COR-L47 (cell line): ENCODE measurements around the gene DNAH6.

Experiments
- DNase-seq: peaks from one replicate; lab custom pipeline; 2025; lab: John Stamatoyannopoulos, UW

DNAH6 gene

DNA sequence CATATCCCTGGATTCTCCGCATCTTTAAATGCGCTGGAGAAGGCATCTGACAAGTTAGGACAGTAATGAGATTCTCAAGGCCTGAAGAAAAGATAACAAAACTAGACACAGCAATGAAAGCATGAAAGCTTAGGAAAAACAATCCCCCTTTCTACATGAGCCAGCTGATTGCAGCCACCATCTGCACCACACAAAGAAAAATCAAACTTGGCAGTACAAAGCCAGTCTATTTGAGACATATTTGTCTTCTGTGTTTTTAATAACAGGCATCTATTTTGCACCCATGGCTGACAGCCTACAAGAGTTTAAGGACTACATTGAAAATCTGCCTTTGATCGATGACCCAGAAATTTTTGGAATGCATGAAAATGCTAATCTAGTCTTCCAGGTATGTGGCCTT, 281.0 kb downstream of the DNAH6 start:
- no peak for DNase-seq

DNA sequence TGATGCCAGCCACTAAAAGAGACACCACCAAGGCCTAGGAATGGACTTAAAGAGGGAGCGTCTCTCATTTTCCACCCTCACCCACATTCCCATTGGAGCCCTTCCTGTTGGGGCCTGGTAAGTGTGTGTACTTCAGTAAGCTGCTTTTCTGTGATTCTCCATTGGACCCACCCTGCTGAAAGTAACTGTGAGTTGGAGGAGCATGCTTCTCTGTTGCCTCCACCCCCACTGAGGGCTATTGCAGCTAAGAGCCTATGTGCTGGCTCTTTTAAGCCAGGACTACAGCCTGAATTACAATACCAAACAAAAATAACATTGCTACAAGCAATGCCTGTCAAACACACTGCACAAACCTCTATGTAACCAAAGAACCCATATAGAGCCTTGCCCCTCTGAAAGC, 283.5 kb downstream of the DNAH6 start:
- no peak for DNase-seq

DNA sequence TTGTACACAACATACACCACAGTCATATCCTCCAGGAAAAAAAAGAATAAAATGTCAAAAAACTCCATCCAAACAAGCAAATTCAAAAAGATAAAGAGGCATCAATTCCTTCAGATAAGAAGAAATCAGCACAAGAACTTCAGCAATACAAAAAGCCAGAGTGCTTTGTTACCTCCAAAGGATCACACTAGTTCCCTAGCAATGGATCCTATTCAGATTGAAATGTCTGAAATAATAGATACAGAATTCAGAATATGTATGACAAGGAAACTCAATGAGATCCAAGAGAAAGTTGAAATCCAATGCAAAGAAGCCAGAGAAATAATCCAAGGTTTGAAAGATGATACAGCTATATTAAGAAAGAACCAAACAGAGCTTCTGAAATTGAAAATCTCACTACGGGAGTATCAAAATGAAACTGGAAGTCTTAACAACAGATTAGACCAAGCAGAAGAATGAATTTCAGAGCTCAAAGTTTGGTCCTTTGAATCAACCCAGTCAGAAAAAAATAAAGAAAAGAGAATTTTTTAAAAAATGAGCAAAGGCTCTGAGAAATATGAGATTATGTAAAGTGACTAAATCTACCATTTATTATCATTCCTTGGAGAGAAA, 284.0 kb downstream of the DNAH6 start:
- DNase-seq: no peak

DNA sequence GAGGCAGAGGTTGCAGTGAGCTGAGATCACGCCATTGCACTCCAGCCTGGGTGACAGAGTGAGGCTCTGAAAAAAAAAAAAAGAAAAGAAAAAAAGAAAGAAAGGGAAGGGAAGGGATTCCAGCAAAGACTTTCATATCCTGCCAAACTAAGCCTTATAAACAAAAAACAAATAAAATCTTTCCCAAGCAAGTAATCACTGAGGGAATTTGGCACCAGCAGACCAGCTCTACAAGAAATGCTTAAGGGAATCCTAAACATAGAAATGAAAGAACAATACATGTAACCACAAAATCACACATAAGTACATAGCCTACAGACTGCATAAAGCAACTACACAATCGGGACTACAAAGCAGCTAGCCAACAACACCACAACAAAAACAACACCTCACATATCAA, 285.5 kb downstream of the DNAH6 start:
- DNase-seq: no peak

DNA sequence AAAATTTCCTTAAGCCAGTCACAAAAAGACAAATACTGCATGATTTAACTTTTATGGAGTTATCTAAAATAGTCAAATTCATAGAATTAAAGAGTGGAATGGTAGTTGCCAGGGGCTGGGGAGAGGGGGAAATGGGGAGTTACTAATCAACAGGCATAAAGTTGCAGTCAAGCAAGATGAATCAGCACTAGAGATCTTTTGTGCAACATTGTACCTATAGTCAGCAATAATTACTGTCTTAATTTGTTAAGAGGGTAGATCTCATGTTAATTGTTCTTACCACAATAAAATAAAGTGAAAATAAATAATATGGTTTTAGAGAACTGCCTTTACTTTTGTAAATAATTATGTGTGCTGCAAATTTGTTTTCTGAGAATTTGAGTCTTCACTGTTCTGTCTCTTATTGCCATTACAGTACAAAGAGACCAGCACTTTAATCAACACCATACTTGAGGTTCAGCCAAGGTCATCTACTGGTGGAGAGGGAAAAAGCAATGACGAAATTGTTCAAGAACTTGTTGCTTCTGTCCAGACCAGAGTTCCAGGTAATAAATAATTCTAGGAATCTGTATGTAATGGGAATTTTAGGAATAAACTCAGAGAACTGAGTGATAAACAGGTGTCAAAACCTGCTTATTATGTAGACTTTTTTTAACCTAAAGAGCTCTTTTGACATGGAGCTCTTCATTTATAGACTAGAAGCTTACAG, 289.1 kb downstream of the DNAH6 start:
- DNase-seq: no peak

DNA sequence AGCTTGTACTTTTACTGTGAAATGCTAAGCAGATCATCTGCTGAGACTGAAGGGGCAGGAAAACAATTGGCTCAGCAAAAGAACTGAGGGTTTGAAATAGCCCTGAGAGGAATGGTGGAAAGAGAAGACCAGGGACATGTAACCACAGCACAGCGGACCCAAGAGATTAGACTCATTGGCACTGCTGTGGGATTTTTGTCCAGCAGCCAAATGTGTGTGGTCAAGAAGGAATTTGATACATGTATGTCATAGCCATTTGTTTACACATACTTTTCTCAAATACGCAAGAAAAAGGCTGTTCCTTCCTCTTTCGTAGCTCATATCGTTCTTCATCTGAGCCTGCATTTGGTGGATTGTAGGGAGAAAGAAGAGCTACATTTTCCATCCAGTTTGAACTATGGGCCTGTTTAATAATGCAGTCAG, 290.8 kb downstream of the DNAH6 start:
- DNase-seq: no peak

DNA sequence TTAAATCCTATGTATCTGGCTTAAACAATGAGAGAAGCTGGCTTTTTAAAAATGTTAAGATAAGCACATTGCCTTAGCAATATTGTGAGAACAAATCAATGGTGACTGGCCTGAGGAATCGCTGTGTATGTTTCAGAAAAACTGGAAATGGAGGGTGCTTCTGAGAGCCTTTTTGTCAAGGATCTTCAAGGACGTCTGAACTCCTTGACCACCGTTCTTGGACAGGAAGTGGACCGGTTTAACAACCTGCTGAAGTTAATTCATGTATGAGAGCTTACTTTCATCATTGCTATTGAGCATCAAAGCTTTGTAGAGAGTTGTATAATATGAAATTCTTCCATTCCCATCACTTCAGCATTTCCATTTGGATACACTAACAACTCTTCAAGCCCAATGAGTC, 292.0 kb downstream of the DNAH6 start:
- DNase-seq: no peak

DNA sequence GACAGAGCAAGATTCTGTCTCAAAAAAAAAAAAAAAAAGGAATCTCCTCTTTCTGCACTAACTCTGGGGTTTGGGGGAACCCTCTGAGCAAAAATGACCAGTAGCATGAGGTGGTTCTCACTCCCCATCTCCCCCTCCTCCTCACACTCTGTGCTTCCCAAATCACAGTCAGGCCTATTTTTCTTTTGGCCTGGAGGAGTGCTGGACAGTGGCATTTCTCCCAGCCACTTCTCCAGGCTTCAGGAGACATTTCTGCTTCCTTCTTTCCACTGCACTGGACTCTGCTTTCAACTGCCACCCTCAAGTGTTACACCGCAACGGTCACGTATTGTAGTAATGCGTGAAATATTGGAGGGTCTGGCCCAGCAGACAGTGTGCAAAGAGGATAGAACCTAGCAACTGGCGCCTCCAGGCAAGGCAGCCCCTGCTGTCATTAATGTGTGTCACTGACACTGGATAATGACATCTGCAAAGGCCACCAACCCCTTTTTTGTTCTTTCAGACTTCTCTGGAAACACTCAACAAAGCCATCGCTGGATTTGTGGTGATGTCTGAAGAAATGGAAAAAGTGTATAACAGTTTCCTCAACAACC, 295.6 kb downstream of the DNAH6 start:
- no peak for DNase-seq

DNA sequence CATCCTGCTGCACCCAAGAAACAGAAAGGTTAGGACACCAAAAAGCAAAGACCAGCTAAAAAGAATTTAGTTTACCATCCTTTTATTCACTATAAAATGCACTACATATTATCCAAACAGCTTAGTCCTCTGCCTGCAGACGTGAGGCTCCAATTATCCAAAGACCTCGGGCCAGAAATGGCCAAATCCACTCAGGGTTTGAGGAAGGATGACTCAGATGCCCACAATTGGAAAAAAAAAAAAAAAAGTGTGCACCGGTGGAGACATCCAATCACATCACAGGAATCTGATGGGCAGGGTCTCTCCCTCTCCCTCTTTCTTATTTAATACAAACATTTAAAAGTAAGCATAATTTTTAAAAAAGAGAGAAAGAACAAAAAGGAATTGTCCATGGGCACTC, 298.8 kb downstream of the DNAH6 start:
- no peak for DNase-seq

DNA sequence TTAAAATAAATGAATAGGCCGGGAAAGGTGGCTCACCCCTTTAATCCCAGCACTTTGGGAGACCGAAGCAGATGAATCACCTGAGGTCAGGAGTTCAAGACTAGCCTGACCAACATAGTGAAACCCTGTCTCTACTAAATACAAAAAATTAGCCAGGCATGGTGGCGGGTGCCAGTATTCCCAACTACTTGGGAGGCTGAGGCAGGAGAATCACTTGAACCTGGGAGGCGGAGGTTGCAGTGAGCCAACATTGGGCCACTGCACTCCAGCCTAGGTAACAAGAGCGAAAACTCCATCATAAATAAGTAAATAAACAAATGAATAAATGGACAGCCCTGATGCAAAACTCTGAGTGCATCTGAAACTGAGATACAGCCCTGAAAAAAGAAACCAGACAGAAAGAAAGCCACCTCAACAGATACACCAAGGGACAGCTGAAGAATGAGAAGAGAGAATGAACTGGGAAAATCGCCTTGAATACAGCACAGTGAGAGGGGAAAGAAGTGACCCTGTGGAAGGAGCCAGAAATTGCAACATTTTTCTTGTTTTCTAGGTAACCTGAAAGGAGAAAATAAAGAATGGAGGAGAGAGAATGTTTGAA, 300.2 kb downstream of the DNAH6 start:
- no peak for DNase-seq

DNA sequence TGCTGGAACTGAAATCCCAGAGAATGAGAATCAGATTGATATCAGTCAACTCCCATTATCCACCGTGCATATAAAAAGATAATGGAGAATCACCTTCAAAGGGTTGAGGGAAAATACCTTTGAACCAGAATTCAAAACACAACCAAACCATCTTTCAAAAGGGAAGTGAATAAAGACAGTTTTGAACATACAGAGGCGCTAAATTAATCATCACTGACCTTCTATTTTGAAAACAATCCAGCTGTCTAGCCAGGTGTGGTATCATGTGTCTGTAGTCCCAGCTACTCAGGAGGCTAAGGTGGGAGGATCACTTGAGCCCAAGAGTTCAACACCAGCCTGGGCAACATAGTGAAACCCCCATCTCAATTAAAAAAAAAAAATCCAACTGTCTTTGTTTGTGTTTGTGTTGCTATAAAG, 300.9 kb downstream of the DNAH6 start:
- DNase-seq: no peak

DNA sequence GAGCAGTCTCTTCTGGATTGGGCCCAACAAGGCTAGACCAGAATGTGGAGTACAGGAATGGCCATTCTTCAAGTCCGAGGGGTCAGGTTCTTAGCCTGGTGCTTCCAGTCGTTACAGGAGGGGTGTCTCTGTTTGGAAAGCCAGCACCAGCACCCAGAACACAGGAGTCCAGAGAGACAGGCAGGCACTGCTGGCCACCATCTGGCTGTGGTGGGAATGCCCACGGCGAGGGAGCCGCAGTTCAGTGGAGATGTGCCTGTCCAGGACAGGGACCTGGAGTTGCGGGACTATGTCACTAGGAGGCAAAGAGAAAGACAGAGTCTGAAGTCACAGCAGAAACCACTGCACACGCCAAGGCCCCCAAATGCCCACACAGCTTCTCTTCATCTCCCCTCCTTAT, 305.5 kb downstream of the DNAH6 start:
- no peak for DNase-seq

DNA sequence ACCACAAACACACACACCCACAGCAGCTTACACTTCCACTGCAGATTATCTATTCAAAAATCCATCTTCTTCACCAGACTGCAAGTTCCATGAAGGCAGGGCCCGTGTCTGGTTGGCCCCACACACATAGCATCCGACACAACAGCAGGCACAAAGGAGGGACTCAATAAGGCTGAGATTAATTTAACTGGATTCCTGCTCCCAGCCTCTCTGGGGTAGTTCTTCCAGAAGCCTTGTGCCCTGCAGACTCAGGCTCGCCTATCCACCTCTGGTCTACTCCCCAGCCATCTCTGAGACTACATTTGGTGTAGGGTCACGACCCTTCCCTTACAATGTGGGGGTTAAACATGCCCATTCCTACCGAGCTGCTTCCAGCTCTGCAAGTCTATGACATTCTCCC, 306.9 kb downstream of the DNAH6 start:
- no peak for DNase-seq

DNA sequence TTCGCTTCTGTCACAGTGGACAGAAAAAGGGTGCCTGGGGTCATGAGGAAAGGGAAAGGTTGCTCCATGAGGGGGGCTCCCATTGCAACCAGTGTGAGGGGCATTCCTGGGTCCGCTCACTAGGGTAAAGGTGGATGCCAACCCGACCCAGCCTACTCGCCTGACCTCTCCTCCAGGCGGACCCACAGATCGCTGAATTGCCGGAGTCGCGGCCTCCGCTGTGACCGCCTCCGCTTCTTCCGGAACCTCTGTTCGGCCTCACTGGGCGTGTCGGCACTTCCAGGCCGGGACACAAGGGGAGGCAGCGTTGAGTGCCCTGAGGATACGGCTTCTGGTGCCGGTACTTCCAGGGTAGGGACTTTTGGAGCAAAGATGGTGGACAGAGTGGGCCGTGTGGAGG, 307.5 kb downstream of the DNAH6 start:
- no peak for DNase-seq

DNA sequence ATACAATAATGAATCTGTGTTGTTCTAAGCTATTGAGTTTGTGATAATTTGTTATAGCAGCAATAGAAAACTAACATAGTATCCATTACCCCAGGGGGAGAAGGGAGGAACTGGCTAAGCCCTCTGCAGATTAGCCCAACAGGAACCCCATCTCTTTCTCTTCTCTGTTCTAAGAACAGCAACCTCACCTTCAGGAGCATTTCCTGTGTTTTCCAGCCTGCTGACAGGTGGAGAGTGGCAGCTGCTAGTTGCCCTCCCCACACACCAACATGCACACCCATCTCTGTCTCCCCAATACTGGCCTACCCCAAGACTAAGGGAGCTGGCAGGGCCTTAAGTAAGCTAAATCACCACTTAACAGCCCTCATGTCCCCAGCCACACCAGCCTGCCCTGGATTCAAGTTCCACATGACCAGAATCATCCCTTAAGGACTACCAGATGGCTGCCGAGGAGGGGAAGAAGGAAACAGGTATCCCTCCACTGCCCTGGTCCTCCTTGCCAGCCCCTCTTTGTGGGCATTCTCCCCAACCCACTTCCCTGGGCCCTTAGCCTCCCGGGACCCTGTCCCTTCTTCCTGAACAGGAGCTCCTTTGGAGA, 311.8 kb downstream of the DNAH6 start:
- no peak for DNase-seq

DNA sequence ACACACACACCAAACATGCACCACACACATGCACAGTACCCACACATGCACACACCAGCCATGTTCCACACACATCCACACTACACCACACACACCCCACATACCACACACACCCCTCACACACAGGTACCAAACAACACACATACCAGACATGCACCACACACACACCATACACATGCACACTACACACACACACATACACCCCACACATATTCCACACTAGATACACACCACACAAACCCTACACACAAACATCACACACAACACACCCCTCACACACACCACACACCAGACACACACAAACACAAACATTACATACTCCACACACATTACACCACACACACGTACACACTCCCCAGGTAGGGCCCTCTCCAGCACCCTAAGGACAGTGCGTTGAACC, 313.4 kb downstream of the DNAH6 start:
- no peak for DNase-seq

DNA sequence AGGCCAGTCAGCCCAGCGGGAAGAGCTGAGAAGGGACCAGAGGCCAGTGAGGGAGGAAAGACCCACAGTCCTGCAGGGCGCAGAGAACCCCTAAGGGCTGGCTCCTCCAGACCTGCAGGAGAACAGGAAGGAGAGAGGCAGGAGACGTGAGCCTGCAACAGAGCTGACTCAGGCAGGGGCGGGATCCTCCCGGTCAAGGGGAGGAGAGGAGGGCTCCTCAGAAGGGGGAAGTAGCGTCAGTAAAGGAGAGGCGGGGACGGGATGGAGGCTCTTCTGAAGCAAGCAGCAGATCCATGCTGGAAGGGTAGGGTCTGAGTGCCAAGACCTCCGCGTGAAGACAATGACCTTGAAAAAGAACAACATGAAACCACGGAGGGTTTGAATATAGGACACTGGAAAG, 313.8 kb downstream of the DNAH6 start:
- DNase-seq: no peak

DNA sequence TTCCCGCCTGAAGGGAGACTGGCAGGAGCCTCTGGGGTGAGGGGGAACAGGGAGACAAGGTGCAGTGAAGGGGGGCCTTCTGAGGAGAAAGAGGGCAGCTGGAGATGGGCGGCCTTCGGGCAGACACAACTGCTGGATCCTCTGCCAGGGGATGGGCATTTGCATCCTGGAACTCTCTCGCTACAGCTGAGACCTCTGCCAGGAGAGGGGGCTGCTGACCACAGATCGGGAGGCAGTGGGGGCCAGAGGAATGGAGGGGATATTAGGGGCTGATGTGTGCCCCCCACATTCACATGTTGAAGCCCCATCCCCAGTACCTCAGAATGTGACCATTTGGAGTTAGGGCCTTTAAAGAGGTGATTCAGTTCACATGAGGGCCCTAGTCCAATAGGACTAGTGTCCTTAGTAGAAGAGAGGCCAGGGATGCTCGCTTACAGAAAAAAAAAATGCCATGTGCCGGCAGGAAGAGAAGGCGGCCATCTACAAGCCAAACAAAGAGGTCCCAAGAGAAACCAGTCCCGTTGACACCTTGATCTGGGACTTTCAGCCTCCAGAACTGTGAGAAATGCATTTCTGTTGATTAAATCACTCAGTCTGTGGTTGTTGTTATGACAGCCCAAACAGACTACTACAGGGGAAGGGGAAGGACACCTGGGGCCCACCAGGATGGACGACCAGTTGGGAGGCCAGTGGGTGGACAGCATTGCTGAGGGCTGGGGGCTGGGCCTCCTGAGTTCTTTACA, 314.6 kb downstream of the DNAH6 start:
- DNase-seq: no peak

DNA sequence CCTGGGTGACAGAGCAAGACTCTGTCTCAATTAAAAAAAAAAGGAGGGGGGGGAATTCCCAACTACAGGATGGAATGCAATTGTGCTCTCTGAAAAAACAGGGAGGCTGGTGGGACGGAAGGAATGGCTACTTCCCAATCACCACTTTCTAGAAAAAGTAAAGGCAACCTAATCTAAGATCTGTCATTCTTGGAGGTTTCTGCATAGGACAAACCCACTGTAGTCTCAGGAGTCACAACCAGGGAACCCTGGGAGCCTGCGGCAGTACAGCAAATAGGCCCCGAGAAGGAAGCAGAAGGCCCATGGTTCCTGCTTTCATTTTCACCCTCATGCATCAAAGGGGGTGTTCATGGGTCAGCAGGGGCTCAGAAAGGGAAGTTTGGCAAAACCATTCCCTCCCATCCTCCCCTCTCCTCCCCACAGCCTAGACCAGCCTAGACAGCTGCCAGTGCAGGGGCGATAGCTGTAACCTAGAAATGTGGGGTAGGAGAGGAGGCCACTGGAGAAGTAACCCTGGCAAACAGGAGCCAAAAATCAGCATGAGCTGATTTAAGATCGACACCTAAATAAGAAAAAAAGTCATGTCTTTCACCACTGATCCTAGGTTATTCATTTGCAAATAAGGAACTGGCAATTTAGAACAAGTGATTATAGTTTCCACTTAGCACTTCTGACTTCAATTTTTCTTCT, 316.6 kb downstream of the DNAH6 start:
- DNase-seq: no peak

DNA sequence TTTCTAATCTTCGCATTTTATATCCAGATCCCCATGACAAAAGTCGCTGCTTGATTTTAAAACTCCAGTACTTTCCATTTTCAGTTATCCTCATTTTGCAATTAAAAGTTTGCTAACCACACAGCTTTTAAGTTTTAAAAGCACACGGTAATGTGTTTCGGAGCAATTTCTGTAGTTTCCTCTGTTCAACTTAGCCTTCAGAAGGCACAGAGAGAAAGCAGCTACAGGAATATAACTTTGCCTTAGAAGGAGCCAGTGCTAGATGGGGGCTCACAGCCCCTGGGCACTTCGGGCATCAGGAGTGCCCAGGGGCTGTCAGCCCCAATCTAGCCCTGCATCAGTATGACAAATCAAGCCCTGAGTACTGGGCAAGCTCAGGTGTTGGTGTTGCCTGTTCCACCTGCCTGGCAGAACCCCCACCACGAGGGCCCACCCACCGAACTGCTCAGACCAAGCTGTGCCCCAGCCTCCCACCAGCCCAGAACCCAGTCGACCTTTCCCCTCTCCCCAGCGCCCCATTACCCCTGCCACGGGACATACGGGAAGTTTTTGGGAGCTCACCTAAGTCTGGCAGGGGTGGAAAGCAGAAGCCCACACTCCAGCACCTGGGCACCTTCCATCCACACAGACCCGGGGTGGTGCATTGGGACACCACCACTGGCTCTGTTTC, 317.3 kb downstream of the DNAH6 start:
- no peak for DNase-seq

DNA sequence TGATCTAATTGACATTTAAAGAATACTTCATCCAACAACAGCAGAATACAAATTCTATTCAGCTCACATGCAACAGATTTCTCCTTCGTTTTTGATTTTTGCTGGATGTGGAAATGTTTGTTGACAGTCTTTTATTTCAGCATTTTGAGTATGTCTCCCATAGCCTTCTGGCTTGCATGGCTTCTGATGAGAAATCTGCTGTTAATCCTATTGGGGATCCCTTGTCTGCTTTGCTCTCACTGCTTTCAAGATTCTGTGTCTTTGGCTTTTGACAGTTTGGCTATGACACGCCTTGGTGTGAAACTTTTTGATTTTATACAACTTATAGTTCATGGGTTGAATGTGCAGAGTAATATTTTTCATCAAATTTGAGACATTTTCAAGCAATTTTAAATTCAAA, 319.9 kb downstream of the DNAH6 start:
- DNase-seq: no peak
